H1 (cell line): ENCODE results near the gene TBC1D4.

Source experiments
- POLR2A ChIP-seq, 2 experiments: IDR thresholded peaks; 1 replicate in 1 of 2; 2 replicates in 1 of 2; pipeline ENCODE4 v1.6.1; 2011; ENCODE audit warnings: low read depth in 2 of 2, low read length in 2 of 2, mild to moderate bottlenecking in 2 of 2; ENCODE audit errors: control extremely low read depth in 1 of 2
- SIN3A ChIP-seq, 2 experiments: IDR thresholded peaks in 1 of 2; conservative IDR thresholded peaks in 1 of 2; 2 replicates each; pipeline ENCODE4 v1.6.1; 2011 to 2012; ENCODE audit warnings: low read length in 2 of 2, improper control_type of control experiment in 1 of 2, low read depth in 1 of 2, mild to moderate bottlenecking in 1 of 2
- TF ChIP-seq, protein P1 (sequence below), 3 experiments: IDR thresholded peaks; 1 replicate in 2 of 3; 2 replicates in 1 of 3; pipeline versions ENCODE4 v1.5.1 to v1.6.1; 2011; ENCODE audit warnings: low read length in 3 of 3, mild to moderate bottlenecking in 3 of 3, inconsistent platforms in 2 of 3, low read depth in 1 of 3, moderate library complexity in 1 of 3; ENCODE audit not compliant: insufficient read depth in 1 of 3; ENCODE audit errors: control extremely low read depth in 1 of 3

DNA sequence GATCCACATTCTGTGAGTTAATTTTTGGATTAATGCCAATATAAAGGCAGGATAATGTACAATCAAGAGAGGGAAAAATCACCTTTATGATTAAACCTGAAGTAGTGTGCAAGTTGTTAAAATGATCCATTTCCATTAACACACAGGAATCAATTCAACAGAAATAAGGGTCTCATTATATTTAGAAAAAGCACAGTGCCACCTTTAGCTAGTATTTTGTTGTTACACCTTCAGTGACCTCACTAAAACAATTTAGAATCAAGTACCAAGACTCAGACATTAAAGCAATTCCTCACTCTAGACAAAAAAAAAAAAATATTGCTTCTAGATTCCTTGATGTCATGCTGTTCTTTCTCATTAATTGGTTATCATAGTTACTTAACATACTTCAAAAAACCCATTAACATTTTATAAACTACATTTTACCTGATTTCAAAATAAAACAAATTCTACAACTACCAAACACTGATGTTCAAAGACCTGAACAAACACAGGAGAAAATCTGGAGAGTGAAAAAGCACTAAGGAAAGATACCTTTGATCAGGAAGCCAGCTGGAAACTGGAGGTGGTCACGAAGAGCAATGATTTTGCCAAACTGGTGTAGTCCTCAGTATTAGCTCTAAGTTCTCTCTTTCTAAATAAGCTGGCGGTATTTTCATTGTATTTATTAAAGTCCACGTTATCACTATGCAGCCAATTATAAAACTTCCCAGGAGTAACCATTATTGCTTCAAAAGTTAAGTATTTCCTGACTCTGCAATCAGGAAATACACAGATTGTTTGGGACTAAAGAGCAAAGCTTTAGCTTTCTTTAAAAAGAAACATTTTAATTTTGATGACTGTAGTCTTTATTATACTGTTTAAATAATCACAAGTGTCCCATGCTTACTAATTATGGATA is 115.3 kb downstream of the TBC1D4 start:
- no peak for TF ChIP-seq POLR2A (IDR thresholded peaks at IDR 0.05; ENCODE audit: control extremely low read depth in 1 of 2, low read depth in 2 of 2, low read length in 2 of 2)
- TF ChIP-seq, protein P1, sequence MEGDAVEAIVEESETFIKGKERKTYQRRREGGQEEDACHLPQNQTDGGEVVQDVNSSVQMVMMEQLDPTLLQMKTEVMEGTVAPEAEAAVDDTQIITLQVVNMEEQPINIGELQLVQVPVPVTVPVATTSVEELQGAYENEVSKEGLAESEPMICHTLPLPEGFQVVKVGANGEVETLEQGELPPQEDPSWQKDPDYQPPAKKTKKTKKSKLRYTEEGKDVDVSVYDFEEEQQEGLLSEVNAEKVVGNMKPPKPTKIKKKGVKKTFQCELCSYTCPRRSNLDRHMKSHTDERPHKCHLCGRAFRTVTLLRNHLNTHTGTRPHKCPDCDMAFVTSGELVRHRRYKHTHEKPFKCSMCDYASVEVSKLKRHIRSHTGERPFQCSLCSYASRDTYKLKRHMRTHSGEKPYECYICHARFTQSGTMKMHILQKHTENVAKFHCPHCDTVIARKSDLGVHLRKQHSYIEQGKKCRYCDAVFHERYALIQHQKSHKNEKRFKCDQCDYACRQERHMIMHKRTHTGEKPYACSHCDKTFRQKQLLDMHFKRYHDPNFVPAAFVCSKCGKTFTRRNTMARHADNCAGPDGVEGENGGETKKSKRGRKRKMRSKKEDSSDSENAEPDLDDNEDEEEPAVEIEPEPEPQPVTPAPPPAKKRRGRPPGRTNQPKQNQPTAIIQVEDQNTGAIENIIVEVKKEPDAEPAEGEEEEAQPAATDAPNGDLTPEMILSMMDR (IDR thresholded peaks at IDR 0.05; ENCODE audit: control extremely low read depth in 1 of 3, insufficient read depth in 1 of 3, low read depth in 1 of 3, low read length in 3 of 3): no peak
- no peak for TF ChIP-seq SIN3A (conservative IDR thresholded peaks at IDR 0.05 in 1 of 2, IDR thresholded peaks at IDR 0.05 in 1 of 2; ENCODE audit: low read depth in 1 of 2, low read length in 2 of 2)
